Measurements from ENCODE around the gene TMEM128. TPM values are rescaled to one million over a fixed set of nuclear protein-coding genes. Genes with fewer than 3 reads are reported as not detected.
"Not testable (repeated sequence)": the region's sequence is repeated elsewhere in the genome, so short reads cannot be mapped to it uniquely, and the experiment has no call there.

The TMEM128 gene
- total RNA-seq, 1 donor from 2014 or later: 17.1 TPM

DNA sequence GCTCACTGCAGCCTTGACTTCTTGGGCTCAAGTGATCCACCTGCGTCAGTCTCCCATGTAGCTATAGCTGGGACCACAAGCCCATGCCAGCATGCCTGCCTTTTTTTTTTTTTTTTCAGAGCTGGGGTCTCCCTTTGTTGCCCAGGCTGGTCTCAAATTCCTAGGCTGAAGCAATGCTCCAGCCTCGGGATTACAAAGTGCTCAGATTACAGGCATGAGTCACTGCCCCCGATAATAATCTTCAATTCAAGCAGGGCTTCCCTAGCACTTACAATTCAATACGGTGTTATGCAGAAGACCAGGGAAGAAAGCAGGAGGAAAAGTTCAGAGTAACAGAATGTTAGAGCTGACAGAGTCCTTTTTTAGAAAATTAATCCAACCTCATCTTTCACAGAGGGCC lies 47.4 kb downstream of the TMEM128 start:
- intact Hi-C loops (cut with micrococcal nuclease): no loop called here
- no peak for DNase-seq
- Mint-ChIP-seq H3K4me3 (no peak overlapping the region), H3K9me3 (no peaks in the 10 kb centered on the region), H3K36me3 (ENCODE audit: low read depth) (no peaks in the 10 kb centered on the region), H3K4me1 (no peaks in the 10 kb centered on the region), H3K27me3 (peaks cover 25% of the 10 kb centered on the region), H3K27ac (no peak overlapping the region)
- TF ChIP-seq CTCF (IDR thresholded peaks at IDR 0.05): no peak
- ChIA-PET CTCF (no interaction called here), POLR2A (no interaction called here)
- no peak for ATAC-seq (ENCODE audit: low read depth)

DNA sequence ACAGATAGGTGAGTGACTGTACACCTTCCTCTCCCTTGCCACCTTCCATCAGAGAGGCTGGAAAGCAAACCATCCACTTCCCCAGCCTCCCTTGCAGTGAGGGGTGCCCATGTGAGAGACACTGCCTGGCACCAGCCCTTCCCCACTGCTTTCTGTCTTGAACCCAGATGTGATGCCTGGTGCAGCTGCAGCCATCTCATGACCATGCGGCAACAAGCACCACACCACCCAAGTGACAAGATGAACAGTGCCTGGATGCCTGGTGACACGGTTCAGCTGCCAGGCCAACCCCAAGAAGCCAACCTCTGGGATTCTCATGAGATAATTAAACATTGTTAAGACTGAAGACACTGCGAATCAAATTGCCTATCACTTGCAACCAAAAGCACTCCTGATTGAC lies 52.7 kb downstream of the TMEM128 start:
- ATAC-seq (ENCODE audit: low read depth) (no peak), DNase-seq (no peak)
- no peak overlapping the region for H3K4me3 Mint-ChIP-seq
- no peak overlapping the region for H3K27ac Mint-ChIP-seq
- no peaks in the 10 kb centered on the region for H3K36me3 Mint-ChIP-seq (ENCODE audit: low read depth)
- H3K9me3 Mint-ChIP-seq: no peaks in the 10 kb centered on the region
- peaks cover 19% of the 10 kb centered on the region for H3K27me3 Mint-ChIP-seq
- no peaks in the 10 kb centered on the region for H3K4me1 Mint-ChIP-seq
- CTCF ChIA-PET: no interaction called here
- intact Hi-C loops (cut with micrococcal nuclease): no loop called here
- TF ChIP-seq CTCF (IDR thresholded peaks at IDR 0.05): no peak
- POLR2A ChIA-PET: no interaction called here

- H3K4me3 Mint-ChIP-seq; ATAC-seq (ENCODE audit: low read depth); H3K36me3 Mint-ChIP-seq (ENCODE audit: low read depth); POLR2A ChIA-PET; H3K4me1 Mint-ChIP-seq; DNase-seq; H3K27ac Mint-ChIP-seq; intact Hi-C loops (cut with micrococcal nuclease); CTCF ChIA-PET; H3K9me3 Mint-ChIP-seq: not testable (repeated sequence)
- H3K27me3 Mint-ChIP-seq: peaks cover 26% of the 10 kb centered on the region
Measured at GRCh38 chr4:4188557-4188956, 59.5 kb downstream of the TMEM128 start.

Other genes with a start within 250 kb of the TMEM128 start
- gene OTOP1, start 21.3 kb downstream of the TMEM128 start, total RNA-seq: not detected in 2 replicates
- 15.9 and 20.9 TPM in 2 replicates for gene LYAR, start 41.9 kb upstream of the TMEM128 start, total RNA-seq
- gene ZBTB49, start 42.0 kb upstream of the TMEM128 start, total RNA-seq: 7.2 and 11.6 TPM in 2 replicates
- not detected in 2 replicates for gene NSG1, start 138.9 kb upstream of the TMEM128 start, total RNA-seq